BE2C (cell line): ENCODE data around the gene AHRR.

Experiments
- DNase-seq: peaks from one replicate; pipeline ENCODE4 v3.0.0-alpha.2; 2020
- H3K27me3 ChIP-seq: fragments of 250-450 bp; sonication (Bioruptor Pico); 2 replicates; pipeline ENCODE4 v1.5.1; 2020; ENCODE audit warnings: mild to moderate bottlenecking
- H3K36me3 ChIP-seq: fragments of 250-450 bp; sonication (Bioruptor Pico); 2 replicates; pipeline ENCODE4 v1.5.1; 2020; ENCODE audit warnings: mild to moderate bottlenecking
- H3K4me1 ChIP-seq: fragments of 250-450 bp; sonication (Bioruptor Pico); 2 replicates; pipeline ENCODE4 v1.5.1; 2020
- H3K4me3 ChIP-seq: 2 replicates; pipeline ENCODE4 v1.5.1; 2011; ENCODE audit warnings: low read depth, low read length
- H3K9me3 ChIP-seq: fragments of 250-450 bp; sonication (Bioruptor Pico); 2 replicates; pipeline ENCODE4 v1.5.1; 2020
- CTCF ChIP-seq: IDR thresholded peaks from 2 replicates; pipeline ENCODE4 v1.5.1; 2012; ENCODE audit warnings: mild to moderate bottlenecking, low read depth, low read length

The AHRR gene

GRCh38 chr5:432201-432927 lies 110.8 kb downstream of the AHRR start:
- Histone ChIP-seq H3K4me1 (no peaks in the 10 kb centered on the region), H3K36me3 (no peaks in the 10 kb centered on the region), H3K27me3 (no peaks in the 10 kb centered on the region), H3K4me3 (no peak overlapping the region), H3K9me3 (no peaks in the 10 kb centered on the region)
- no peak for DNase-seq
- TF ChIP-seq CTCF: no peak

- Histone ChIP-seq H3K4me1 (no peaks in the 10 kb centered on the region), H3K27me3 (no peaks in the 10 kb centered on the region), H3K4me3 (no peak overlapping the region), H3K36me3 (no peaks in the 10 kb centered on the region), H3K9me3 (no peaks in the 10 kb centered on the region)
- TF ChIP-seq CTCF: no peak
- DNase-seq: no peak
These were observed 111.6 kb downstream of the AHRR start for GRCh38 chr5:432928-433791.

GRCh38 chr5:433836-434235 lies 112.3 kb downstream of the AHRR start:
- Histone ChIP-seq H3K4me1 (no peaks in the 10 kb centered on the region), H3K4me3 (no peak overlapping the region), H3K9me3 (no peaks in the 10 kb centered on the region), H3K36me3 (no peaks in the 10 kb centered on the region), H3K27me3 (no peaks in the 10 kb centered on the region)
- no peak for DNase-seq
- TF ChIP-seq CTCF: no peak

GRCh38 chr5:434443-435146 lies 113.1 kb downstream of the AHRR start:
- H3K4me3 ChIP-seq: no peak overlapping the region
- H3K36me3 ChIP-seq: no peaks in the 10 kb centered on the region
- no peak for DNase-seq
- TF ChIP-seq CTCF: no peak
- no peaks in the 10 kb centered on the region for H3K27me3 ChIP-seq
- no peaks in the 10 kb centered on the region for H3K4me1 ChIP-seq
- H3K9me3 ChIP-seq: no peaks in the 10 kb centered on the region

GRCh38 chr5:435156-435790 lies 113.8 kb downstream of the AHRR start:
- TF ChIP-seq CTCF: no peak
- no peaks in the 10 kb centered on the region for H3K36me3 ChIP-seq
- no peak for DNase-seq

More at GRCh38 chr5:435156-435790, 113.8 kb downstream of the AHRR start:
- H3K27me3 ChIP-seq: no peaks in the 10 kb centered on the region
- H3K9me3 ChIP-seq: no peaks in the 10 kb centered on the region
- no peaks in the 10 kb centered on the region for H3K4me1 ChIP-seq
- H3K4me3 ChIP-seq: no peak overlapping the region
